ENCODE data around the gene CENPO.

GRCh38 chr2:24747299-24747698 is 45.9 kb upstream of the CENPO start:
- TF ChIP-seq, protein P1, sequence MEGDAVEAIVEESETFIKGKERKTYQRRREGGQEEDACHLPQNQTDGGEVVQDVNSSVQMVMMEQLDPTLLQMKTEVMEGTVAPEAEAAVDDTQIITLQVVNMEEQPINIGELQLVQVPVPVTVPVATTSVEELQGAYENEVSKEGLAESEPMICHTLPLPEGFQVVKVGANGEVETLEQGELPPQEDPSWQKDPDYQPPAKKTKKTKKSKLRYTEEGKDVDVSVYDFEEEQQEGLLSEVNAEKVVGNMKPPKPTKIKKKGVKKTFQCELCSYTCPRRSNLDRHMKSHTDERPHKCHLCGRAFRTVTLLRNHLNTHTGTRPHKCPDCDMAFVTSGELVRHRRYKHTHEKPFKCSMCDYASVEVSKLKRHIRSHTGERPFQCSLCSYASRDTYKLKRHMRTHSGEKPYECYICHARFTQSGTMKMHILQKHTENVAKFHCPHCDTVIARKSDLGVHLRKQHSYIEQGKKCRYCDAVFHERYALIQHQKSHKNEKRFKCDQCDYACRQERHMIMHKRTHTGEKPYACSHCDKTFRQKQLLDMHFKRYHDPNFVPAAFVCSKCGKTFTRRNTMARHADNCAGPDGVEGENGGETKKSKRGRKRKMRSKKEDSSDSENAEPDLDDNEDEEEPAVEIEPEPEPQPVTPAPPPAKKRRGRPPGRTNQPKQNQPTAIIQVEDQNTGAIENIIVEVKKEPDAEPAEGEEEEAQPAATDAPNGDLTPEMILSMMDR (IDR thresholded peaks at IDR 0.05; ENCODE audit: low read depth, low read length): no peak
- TF ChIP-seq EZH2phosphoT487 (IDR thresholded peaks at IDR 0.05; ENCODE audit: low read depth): no peak

All from OCI-LY3 (cell line).